HG03066 (cell line): ENCODE results near the gene ATP2B3.

Source experiments
- ATAC-seq: cut with Tn5 transposase; IDR thresholded peaks from one replicate; pipeline ENCODE4 v1.9.1; 2021; ENCODE audit warnings: low read depth; ENCODE audit not compliant: unreplicated experiment

ATP2B3 gene

DNA sequence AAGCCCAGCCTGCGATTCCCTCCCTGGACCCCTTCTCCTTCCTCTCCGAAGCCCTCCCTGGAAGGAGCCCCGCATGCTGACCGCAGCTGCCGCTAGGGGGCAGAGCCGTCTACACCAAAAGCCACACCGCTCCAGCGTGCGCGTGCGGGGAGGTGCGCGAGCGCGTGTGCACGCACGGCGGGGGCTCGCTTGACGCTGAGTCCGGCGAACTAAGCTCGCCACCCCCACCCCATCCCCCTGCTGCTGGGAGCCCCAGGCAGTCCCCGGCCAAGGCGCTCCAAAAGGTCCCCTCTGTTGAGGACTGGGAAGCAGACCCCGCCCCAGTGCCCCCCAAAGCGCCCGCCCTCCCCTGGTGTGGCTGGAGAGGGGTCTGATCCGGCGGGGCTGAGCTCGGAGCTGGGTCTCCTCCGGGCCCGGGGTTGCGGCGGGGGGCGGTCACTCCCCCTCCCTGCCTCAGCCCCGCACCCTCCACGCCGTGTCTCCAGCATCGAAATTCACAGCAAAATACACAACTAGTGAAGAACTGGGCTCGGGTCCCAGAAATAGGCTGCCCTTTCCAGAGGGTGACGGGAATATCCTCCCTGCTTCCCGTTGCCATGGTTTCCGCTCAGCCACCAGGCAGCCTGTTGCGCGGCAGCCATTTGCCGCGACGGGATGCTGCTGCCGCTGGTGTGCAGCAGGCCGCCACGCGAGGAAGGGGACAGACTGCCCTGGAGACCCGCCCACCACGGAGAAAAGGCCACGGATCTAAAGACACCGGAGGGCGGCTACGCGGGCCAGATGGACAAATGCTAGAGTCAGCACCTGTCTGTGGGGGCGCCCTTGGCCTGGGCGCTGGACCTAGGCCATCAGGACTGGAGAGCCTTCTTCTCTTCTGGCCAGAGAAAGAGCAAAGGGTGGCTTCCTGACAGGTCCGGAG is 92.7 kb downstream of the ATP2B3 start:
- ATAC-seq = no peak

DNA sequence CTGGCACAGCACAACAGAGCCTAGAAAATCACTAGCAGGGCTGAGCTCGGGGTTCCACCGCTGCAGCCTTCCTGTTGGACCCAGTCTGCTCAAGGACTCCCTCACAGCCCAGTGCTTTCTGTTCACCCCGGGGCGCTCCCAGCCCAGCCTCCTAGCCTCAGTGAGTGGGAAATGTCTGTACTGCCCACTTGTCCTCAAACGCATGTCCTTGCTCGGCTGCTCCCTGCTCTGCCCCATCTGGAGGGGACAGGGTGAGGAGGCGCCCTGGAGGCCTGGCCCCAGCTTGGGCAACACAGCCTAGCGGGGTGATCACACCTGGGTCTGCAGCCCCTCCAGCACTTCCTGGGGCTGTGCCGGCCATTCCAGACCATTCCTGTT is 93.4 kb downstream of the ATP2B3 start:
- no peak for ATAC-seq

DNA sequence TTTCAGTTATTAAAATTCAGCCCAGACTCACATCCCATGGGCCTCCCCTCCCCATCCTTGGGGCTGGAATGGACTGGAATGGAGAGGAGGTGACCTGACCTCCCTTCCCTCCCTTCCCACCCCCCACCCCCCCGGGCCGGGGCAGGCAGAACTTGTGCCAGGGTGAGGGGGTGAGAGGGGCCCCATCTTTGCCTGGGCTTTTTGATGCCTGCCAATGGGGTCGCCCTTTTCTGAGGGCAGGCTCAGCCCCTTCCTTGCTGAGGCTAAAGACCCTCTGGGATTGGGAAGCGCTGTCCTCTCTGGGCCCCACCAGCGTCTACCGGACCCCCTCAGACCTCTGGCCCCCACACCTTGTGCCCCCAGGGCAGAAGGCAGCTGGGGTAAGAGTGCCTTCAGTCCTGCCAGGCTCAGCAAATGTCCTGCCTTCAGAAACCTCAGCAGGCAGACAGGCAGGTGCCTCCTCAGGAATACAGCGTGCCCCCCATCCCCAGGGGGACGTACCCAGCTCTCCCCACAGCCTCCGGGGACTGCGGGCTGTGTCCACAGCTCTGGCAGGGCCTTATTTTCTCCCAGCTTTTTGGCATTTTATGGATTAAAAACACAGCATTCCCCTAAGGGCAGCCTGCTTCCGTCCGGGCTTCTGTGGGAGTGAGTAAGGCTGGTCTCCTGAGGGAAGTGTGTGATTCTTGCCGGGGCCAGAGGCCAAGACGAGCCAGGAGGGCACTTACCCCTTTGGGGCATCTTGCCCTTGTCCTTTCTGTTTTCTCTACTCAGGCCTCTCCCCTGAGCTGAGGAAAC is 94.1 kb downstream of the ATP2B3 start:
- ATAC-seq = no peak

DNA sequence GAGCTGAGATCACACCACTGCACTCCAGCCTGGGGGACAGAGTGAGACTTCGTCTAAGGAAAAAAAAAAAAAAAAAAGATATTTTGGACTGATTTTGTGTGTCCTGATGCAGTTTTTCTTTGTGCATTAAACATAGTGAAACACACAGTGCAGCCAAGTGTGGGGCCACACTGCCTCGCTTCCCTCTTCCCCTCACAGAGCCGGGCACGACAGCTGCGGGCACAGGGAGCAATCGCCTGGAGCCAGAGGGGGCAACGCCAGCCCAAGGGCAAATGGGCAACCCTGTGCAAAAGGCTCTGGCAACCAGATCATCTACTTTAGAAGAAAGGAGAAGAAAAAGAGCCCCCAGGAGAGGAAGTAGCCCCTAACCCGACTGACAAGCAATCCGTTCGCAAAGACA is 95.0 kb downstream of the ATP2B3 start:
- no peak for ATAC-seq

DNA sequence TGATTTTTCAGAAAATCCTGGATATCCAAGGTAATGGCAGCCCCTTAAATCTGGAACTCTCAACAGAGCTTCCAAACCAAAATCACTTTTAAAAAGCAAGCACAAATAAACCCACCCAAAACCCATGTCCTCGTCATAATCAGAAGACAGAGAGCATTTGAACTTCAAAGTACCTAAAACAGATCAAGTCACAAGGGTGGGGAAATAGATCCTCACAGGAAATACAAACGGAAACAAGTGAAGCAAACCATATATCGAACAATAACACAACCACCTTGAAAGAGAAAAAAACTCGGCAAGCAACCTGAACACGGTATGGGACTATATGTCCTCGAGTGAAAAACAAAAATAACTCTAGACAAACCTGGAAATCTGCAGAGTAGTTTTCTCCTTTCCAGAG is 97.4 kb downstream of the ATP2B3 start:
- no peak for ATAC-seq

DNA sequence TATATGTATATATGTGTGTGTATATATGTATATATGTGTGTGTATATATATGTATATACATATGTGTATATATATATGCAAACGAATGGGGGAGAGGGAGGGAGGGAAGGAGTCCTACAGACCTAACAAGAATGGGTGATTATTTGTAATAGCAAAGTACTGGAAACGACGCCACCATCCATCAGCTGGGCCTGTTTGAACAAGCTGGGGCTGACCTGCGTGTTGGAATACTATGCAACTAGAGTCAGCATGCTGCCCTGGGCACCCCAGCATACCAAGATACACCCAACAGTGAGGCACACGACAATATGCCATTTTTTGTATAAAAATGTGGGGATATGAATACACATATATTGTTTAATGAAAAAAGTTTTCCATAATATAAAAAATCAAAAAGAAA is 103.1 kb downstream of the ATP2B3 start:
- ATAC-seq = no peak

DNA sequence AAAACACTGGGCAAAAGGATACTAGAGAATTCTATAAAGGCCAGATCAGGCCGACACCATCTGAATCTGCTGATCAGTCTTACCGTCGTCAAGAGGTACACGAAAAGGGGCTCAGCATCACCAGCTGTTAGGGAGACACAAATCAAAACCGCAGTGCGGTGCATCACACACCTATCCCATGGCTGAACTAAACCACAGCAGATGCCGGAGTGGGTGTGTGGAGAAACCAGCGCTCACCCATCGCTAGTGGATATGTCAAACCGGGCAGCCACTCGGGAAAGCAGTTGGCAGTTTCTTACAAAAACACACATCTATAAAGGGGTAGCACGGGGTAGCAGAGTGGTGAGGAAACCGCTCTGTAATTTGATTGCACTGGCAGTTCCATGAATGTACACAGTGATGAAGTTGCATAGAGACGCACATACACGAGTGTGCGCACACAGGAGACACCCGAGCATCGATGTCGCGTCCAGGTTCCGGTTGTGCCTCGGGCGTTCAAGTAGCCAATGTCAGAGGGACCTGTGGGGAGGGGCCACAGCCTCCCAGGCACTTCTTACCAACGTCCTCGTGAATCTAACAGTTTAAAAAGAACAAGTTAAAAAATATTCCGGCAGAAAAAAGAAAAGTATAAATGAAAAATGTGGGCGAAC is 104.6 kb downstream of the ATP2B3 start:
- ATAC-seq = no peak

DNA sequence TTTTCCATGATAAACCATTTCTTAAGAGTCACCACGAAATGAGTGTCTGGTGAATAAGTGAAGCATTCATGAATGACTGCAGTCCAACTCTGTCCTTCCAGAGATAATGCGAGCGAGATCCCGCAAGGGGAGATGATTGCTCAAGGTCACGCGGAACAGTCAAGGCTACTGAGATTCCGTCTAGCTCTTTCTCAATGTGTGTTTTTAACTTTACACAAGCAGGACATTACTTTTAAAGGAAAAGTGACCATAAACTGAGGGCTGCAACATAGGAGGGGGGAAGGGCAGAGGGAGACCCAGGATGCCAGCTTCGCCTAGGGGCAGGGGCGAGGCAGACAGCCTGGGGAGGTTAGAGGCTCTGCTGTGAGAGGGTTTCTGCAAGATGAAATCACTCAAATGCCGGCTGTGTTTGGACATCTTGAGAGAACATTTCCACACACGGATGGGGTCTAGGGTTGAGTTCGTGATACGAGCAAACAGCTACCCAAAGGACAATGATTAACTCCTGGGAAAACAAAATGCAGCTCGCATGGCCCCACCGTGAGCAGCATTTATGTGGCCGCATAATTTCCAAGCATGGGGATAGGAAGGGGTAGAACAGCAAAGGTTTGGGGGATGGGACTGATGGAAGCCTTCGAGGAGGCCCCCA is 105.3 kb downstream of the ATP2B3 start:
- ATAC-seq = no peak

DNA sequence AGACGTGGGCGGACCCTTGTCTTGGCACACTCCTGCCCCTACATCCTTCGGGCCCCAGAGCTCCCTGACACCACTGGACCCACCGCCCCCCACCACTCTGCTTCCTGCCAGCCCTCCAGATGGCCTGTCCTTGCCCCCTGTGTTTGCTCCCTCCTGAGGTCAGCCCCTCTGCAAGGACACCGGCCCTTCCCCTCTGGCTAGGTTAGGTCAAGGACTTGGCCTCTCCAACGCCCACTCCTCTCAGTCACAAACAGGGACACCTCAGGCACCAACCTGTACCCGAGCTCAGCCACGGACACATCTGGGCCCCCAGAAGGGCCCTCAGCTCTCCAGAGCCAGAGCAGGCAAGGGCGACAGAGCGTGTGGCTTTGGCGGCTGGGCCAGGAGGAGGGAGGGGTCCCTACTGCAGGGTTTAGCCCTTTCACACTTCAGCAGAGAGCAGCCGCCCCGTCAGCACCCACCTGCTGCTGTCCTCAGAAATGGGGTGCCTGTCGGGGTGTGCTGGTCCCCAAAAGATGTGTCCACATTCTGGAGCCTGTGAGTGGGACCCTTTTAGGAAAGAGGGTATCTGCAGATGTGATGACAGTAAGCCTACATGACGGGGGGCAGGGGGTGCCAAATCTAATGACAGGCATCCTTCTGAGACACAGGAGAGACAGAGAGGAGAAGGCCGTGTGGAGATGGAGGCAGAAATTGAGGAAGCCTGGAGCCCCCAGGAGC is 106.0 kb downstream of the ATP2B3 start:
- ATAC-seq = no peak

DNA sequence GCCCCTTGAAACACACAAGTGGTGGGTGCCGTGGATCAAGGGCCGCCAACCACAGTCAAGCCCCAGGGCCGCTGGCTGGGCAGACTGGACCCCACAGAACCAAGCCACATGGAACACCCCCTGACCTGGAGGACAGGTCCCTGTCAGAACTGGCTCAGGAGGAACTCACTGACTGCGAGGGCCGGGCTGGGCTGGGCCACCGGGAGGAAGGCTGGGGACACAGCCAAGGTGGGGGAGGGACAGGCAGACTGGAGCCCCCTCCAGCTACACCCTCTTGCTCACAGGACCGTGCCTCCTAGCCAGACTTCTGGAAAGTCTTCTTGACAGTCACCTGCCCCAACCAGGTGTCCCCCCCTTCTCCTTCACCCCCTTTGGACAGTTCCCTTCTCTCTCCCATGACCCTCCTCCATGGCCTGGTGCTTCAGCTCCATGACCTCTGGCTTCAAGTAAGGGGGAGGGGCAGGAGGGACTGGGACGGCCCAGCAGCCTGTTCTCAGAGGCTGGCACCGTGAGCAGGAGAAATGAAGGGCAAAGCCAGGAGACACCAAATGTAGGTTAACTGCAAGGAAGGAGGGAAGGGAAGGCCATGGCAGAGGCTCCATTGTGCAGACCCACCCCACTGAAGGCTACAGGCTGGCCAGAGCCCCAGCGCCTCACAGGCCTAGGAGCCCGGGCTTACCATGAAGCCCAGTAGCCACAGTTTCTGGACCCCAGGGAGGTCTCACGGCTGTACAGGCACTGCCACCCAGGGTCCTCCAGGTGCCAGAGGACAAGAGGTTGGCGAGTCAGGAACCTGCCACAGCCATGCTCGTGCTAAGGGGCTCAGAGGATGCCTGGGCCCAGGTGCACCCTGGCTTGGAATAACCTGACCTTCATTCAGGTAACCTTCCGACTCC is 107.0 kb downstream of the ATP2B3 start:
- no peak for ATAC-seq

DNA sequence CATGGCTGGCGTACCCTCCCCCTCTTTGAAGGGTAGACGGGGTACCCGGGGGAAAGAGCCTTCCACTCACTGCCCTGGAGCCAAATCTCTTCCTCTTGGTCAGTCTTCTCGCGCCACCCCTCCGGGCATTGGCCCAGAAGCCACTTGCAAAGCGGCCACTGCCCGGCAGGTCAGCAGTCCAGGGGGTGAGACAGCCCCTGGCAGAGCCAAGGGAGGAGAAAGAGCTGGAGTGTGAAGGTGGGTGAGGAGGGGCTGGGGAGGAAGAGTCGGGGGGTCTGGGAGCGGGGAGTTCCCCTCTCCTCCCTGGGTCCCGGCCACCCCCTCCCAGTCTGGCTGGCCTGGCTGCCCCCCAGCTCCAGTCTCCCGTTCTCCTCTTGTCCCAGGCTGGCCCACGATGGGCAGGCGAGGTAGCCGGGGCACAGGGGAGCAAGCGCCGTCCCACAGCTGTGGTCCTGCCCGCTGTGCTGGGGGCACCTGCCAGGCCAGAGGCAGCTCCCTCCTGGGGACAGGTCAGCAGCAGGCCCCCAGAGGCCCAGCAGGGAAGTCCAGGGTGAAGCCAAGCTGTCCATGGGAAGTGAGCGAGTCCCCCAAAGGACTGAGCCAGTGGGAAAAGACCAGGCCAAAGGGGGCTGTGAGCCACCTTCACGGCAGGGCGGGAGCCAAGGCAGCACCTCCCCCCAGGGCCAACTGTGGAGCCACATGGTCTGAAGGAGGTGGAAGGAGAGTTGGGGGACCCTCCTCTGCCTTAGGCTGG is 108.0 kb downstream of the ATP2B3 start:
- ATAC-seq = no peak

DNA sequence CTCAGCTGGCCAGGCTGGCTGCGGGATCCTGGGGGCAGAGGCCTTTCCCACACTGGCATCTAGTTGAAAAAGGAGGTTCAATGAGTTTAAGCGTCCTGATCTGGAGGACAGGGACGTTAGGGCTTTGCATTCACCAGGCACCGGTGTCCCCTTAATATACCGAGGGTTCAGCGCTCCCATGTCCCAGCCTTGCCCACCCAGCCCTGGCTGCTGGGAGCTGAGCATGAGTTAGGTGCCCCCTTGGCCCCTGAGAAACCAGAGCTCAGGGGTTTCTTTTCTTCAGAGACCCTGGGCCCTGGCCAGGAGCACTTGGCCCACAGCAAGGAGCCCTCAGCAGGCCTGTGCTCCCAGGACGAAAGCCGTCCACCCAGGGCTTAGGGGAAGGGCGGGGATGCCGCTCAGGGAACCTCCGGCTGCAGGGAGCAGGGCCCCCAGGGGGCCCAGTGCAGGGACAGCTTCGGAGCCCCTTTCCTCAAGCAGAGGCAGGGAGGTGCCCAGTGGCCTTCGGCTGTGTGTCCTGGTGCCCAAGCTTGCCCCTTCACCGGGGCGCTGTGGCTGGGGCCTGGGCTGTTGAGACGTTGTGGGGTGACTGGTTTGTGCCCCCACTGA is 108.7 kb downstream of the ATP2B3 start:
- ATAC-seq = no peak

DNA sequence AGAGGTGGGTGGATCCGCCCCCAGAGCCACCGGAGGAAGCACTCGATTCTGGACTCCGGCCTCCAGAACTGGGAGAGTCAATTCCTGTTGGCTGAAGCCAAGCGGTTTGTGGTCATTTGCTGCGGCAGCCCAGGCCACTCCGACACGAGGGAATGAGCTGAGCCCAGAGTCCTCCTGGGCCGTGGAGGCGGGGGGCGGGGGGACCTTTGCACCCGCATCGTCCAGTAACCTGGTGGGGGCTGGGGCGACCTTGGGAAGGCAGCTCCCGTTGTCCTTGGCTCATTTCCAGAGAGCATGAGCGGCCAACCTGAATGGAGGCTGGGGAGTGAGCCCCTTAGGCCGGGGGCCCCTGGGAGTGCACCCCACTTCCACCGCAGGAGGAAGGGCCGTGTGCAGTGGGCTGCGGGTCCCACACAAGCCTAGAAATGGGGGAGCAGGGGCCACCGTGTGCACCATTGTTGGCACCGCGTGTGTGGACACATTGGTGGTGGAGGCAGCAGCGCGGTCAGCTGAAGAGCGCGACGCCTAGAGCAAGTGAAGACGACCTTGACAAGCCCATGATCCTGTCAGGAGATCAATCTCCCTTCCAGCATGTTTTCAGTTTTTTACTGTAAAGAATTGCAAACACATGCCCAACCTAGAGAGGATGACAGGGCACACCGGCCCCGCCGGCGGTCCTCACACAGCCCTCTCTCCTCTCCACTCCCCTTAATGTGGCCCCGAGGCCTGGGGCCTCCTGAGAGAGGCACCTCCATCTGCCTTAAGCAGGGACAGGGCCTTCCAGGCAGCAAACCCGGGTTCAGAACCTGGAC is 109.6 kb downstream of the ATP2B3 start:
- no peak for ATAC-seq

DNA sequence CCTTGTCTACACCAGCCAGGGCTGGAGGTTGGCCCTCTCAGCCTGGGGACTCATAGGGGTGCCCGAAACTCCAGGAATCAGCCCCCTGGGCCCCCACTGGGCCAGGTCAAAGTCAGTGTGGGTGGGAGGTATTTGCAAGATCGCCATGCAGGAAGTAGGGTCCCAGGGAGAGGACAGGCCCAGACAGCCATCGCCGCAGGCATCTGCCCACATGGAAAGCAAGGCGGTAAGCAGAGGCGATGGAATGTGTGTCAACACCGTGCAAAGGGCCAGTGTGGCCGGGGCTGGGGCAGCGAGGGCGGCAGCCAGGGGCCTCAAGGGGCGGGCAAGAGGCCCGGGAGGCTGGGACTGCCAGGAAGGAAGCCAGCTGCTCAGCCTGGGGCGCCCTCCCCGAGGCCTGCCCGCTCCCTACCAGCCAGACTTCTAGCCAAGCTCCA is 110.3 kb downstream of the ATP2B3 start:
- ATAC-seq = no peak

DNA sequence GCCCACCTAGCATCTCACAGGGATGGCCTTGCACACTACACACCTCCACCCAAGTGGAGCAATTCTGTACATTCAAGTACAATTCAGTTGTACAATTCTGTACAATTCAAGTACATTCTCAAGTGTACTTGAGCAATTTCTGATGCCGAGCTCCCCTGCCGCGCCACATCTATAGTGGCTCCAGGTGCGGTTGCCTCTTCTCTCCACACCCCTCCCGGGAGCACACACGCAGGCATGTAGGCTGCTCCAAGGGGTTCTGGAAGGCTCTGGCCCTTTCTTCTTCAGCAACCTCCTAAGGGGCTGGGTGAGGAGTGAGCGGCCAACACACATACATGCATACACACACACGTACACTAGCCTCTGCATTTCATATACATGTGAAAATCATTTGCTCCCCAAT is 110.7 kb downstream of the ATP2B3 start:
- no peak for ATAC-seq

DNA sequence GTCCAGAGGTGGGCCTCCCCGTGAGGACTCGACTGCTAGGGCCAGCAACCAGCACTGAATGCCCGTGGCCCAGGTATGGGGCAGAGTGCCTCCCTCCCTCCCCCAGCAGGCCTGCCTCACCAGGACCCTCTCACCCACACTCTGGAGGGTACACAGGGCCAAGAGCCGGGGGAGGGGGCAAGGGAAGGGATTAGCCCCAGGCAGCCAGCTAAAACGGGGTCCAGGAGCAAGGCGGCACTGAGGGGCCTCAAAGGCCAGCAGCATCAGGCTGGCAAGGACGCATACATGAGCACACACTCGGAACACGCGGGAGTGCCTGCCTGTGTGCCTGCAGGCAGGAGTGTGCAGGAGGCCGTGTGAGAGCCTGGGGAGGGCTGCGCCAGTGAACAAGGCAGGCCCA is 111.2 kb downstream of the ATP2B3 start:
- ATAC-seq = no peak

DNA sequence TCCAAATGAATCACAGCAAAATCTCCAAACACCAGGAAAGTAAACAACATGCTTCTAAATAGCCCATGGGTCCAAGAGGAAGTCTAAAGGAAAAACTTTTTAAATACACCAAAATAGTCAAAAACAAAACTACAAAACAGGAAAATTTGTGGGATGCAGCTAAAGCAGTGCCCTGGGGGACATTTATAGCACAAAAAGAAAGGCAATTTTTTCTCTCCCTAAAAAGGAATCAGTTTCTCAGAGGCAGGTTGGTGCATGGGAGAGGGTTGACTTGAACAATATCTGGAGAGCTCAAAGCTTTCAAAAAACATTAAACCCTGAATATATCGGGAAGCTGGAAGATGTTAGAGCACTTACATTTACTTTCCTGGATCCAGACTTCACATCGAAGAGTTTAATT is 113.9 kb downstream of the ATP2B3 start:
- no peak for ATAC-seq
